Liver (tissue), 9 donors: ENCODE data around the gene NOG. TPM values are rescaled to one million over a fixed set of nuclear protein-coding genes. Genes with fewer than 3 reads are reported as not detected.

ENCODE experiments used
- DNase-seq: peaks from one replicate; pipeline ENCODE4 v3.0.0-alpha.2; 2017; ENCODE audit warnings: low spot score
- H3K27ac ChIP-seq, 2 donors: one replicate each; pipeline ENCODE4 v1.7.0; 2013; ENCODE audit warnings: inconsistent platforms in 2 of 2, low read length in 2 of 2, control low read depth in 1 of 2, low read depth in 1 of 2, mild to moderate bottlenecking in 1 of 2
- H3K27me3 ChIP-seq, 4 donors: one replicate each; pipeline versions ENCODE4 v1.6.1 to v1.7.0; 2013; ENCODE audit warnings: low read length in 3 of 4, inconsistent platforms in 1 of 4, mild to moderate bottlenecking in 1 of 4, moderate library complexity in 1 of 4; ENCODE audit not compliant: control insufficient read depth in 4 of 4, insufficient read depth in 4 of 4
- H3K36me3 ChIP-seq, 4 donors: one replicate each; pipeline versions ENCODE4 v1.6.1 to v1.7.0; 2013; ENCODE audit warnings: low read length in 3 of 4, mild to moderate bottlenecking in 3 of 4, low read depth in 1 of 4, moderate library complexity in 1 of 4; ENCODE audit not compliant: control insufficient read depth in 4 of 4, insufficient read depth in 3 of 4
- H3K4me1 ChIP-seq, 4 donors: one replicate each; pipeline versions ENCODE4 v1.6.1 to v1.7.0; 2013; ENCODE audit warnings: low read length in 3 of 4, mild to moderate bottlenecking in 3 of 4, moderate library complexity in 1 of 4; ENCODE audit not compliant: control insufficient read depth in 4 of 4, insufficient read depth in 4 of 4
- H3K4me3 ChIP-seq, 3 donors: one replicate each; pipeline versions ENCODE4 v1.6.1 to v1.7.0; 2013; ENCODE audit warnings: low read length in 3 of 3, control low read depth in 1 of 3, low read depth in 1 of 3, mild to moderate bottlenecking in 1 of 3
- H3K9ac ChIP-seq, 2 donors: one replicate each; pipeline ENCODE4 v1.7.0; 2013; ENCODE audit warnings: low read length in 2 of 2, mild to moderate bottlenecking in 2 of 2, moderate library complexity in 2 of 2, control low read depth in 1 of 2, low read depth in 1 of 2
- H3K9me3 ChIP-seq, 4 donors: one replicate each; pipeline versions ENCODE4 v1.6.1 to v1.7.0; 2013; ENCODE audit warnings: low read length in 3 of 4; ENCODE audit not compliant: control insufficient read depth in 4 of 4
- ATF3 ChIP-seq: IDR thresholded peaks from 2 replicates; pipeline ENCODE4 v1.6.1; 2016; ENCODE audit warnings: antibody characterized with exemption
- CTCF ChIP-seq: fragments of 150-350 bp; IDR thresholded peaks from 2 replicates; pipeline ENCODE4 v1.5.1; 2017; ENCODE audit warnings: improper control_type of control experiment, low read depth, low read length; ENCODE audit not compliant: missing input control
- EGR1 ChIP-seq, 2 donors: IDR thresholded peaks; 2 replicates each; pipeline ENCODE4 v1.6.1; 2016 to 2018; ENCODE audit warnings: antibody characterized with exemption in 2 of 2, low read depth in 2 of 2
- FOXA1 ChIP-seq: IDR thresholded peaks from 2 replicates; pipeline ENCODE4 v1.6.1; 2016; ENCODE audit warnings: antibody characterized with exemption
- FOXA2 ChIP-seq: IDR thresholded peaks from 2 replicates; pipeline ENCODE4 v1.6.1; 2016; ENCODE audit warnings: antibody characterized with exemption
- GABPA ChIP-seq, 2 donors: IDR thresholded peaks in 1 of 2; conservative IDR thresholded peaks in 1 of 2; 2 replicates each; pipeline ENCODE4 v1.6.1; 2016; ENCODE audit warnings: antibody characterized with exemption in 2 of 2, mild to moderate bottlenecking in 1 of 2, moderate library complexity in 1 of 2
- HNF4A ChIP-seq, 2 donors: conservative IDR thresholded peaks; 2 replicates each; pipeline ENCODE4 v1.6.1; 2016; ENCODE audit warnings: antibody characterized with exemption in 2 of 2, mild to moderate bottlenecking in 2 of 2
- HNF4G ChIP-seq: IDR thresholded peaks from 2 replicates; pipeline ENCODE4 v1.6.1; 2016; ENCODE audit warnings: antibody characterized with exemption
- JUND ChIP-seq, 2 donors: IDR thresholded peaks; 2 replicates each; pipeline ENCODE4 v1.6.1; 2016; ENCODE audit warnings: antibody characterized with exemption in 2 of 2
- MAX ChIP-seq: IDR thresholded peaks from 2 replicates; pipeline ENCODE4 v1.6.1; 2016; ENCODE audit warnings: antibody characterized with exemption
- NR2F2 ChIP-seq: IDR thresholded peaks from 2 replicates; pipeline ENCODE4 v1.6.1; 2016; ENCODE audit warnings: antibody characterized with exemption
- RAD21 ChIP-seq, 2 donors: IDR thresholded peaks; 2 replicates each; pipeline ENCODE4 v1.6.1; 2016; ENCODE audit warnings: antibody characterized with exemption in 2 of 2, mild to moderate bottlenecking in 2 of 2
- REST ChIP-seq: IDR thresholded peaks from 2 replicates; pipeline ENCODE4 v1.6.1; 2016; ENCODE audit warnings: antibody characterized with exemption, mild to moderate bottlenecking
- RXRA ChIP-seq, 2 donors: IDR thresholded peaks; 2 replicates each; pipeline ENCODE4 v1.6.1; 2017 to 2018; ENCODE audit warnings: antibody characterized with exemption in 2 of 2, mild to moderate bottlenecking in 1 of 2
- SP1 ChIP-seq: IDR thresholded peaks from 2 replicates; pipeline ENCODE4 v1.6.1; 2018; ENCODE audit warnings: antibody characterized with exemption, mild to moderate bottlenecking
- YY1 ChIP-seq: IDR thresholded peaks from 2 replicates; pipeline ENCODE4 v1.6.1; 2016; ENCODE audit warnings: antibody characterized with exemption, mild to moderate bottlenecking
- ZBTB33 ChIP-seq: IDR thresholded peaks from 2 replicates; pipeline ENCODE4 v1.6.1; 2016; ENCODE audit warnings: antibody characterized with exemption
- WGBS: extraction: QIAGEN DNeasy Blood & Tissue Kit; methylation state at CpG from one replicate; pipeline ENCODE4 v1.1.7; 2013; 5-methylcytosine and 5-hydroxymethylcytosine counted together
- polyA plus RNA-seq, 2 donors: library from polyadenylated mRNA; stranded (reverse) in 1 of 2; unstranded in 1 of 2; fragments of 200-250 nt in 1 of 2; fragments of >200 nt in 1 of 2; fragmentation: Nextera tagmentation in 1 of 2; extraction: Ambion mirVana in 1 of 2; gene quantifications; one replicate each; pipeline versions ENCODE4 v1.2.1 to v1.2.3, GENCODE V29; 2013 to 2015
- total RNA-seq, 2 donors: library from RNA; depleted of rRNA; stranded (reverse); fragments of >200 nt; gene quantifications; one replicate each; pipeline ENCODE4 v1.2.3, GENCODE V29; 2014
- donor health status: healthy.
- donor health status: healthy.
- donor health status: healthy.
- donor health status: healthy.
- donor health status: healthy.

The NOG gene
- total and polyA plus RNA-seq, 4 donors: 0.37 TPM; not detected in 3

GRCh38 chr17:56602292-56603130, 9.0 kb downstream of the NOG start:
- Histone ChIP-seq H3K4me3 (no peak overlapping the region), H3K27ac (no peak overlapping the region), H3K9me3 (no peaks in the 10 kb centered on the region), H3K36me3 (no peaks in the 10 kb centered on the region), H3K9ac (no peak overlapping the region), H3K27me3 (peaks cover 0 to 15% (median 5%) of the 10 kb centered on the region in 4 donors), H3K4me1 (peaks cover 0 to 6% (median 2%) of the 10 kb centered on the region in 4 donors)
- no peak for TF ChIP-seq EGR1 (IDR thresholded peaks at IDR 0.05; ENCODE audit: low read depth in 2 of 2)
- no peak for TF ChIP-seq RXRA (IDR thresholded peaks at IDR 0.05)
- TF ChIP-seq ATF3: no peak
- no peak for TF ChIP-seq MAX
- no peak for TF ChIP-seq GABPA (IDR thresholded peaks at IDR 0.05 in 1 of 2, conservative IDR thresholded peaks at IDR 0.05 in 1 of 2)
- no peak for TF ChIP-seq CTCF
- no peak for TF ChIP-seq HNF4A (conservative IDR thresholded peaks at IDR 0.05)
- no peak for TF ChIP-seq NR2F2
- TF ChIP-seq FOXA1: no peak
- TF ChIP-seq FOXA2: no peak
- no peak for TF ChIP-seq ZBTB33
- no peak for TF ChIP-seq HNF4G
- TF ChIP-seq YY1: no peak
- TF ChIP-seq REST: no peak
- no peak for TF ChIP-seq RAD21 (IDR thresholded peaks at IDR 0.05)
- no peak for TF ChIP-seq JUND (IDR thresholded peaks at IDR 0.05)
- TF ChIP-seq SP1: no peak
- no peak for DNase-seq
- 83% methylated on average over 8 of the region's 8 CpGs for WGBS
